OCI-LY1 (cell line): ENCODE data around the gene MYMK.

Experiments
- EZH2 ChIP-seq: fragments of 200-600 bp; sonication (generic), shearing (Covaris generic); IDR thresholded peaks from 2 replicates; pipeline ENCODE4 v1.8.0; 2017; ENCODE audit warnings: borderline replicate concordance, mixed run types, mild to moderate bottlenecking, antibody characterized with exemption, low read length, moderate library complexity, mixed read lengths
- TF ChIP-seq, protein P1 (sequence below): fragments of 200-600 bp; sonication (generic), shearing (Covaris generic); IDR thresholded peaks from 2 replicates; pipeline ENCODE4 v1.5.1; 2017; ENCODE audit warnings: mild to moderate bottlenecking, antibody characterized with exemption, low read length, moderate library complexity, mixed read lengths

DNA sequence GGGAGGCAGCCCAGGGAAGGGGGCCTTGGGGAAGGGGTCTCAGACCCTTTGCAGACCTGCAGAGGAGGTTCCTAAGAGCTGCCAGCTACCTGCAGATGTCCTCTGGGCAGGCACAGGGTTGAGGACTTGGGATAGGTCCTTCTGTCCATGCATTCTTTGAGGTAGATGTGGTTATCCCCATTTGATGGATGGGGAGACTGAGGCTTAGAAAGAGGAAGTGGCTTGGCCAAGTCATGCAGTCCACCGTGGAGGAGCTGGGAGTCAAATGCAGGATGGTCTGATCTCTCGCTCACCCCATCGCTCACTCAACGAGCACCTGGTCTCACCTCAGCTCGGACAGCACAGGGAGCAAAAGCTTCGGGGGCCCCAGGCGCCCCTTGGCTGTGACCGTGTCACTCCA is 30.0 kb upstream of the MYMK start:
- TF ChIP-seq, protein P1, sequence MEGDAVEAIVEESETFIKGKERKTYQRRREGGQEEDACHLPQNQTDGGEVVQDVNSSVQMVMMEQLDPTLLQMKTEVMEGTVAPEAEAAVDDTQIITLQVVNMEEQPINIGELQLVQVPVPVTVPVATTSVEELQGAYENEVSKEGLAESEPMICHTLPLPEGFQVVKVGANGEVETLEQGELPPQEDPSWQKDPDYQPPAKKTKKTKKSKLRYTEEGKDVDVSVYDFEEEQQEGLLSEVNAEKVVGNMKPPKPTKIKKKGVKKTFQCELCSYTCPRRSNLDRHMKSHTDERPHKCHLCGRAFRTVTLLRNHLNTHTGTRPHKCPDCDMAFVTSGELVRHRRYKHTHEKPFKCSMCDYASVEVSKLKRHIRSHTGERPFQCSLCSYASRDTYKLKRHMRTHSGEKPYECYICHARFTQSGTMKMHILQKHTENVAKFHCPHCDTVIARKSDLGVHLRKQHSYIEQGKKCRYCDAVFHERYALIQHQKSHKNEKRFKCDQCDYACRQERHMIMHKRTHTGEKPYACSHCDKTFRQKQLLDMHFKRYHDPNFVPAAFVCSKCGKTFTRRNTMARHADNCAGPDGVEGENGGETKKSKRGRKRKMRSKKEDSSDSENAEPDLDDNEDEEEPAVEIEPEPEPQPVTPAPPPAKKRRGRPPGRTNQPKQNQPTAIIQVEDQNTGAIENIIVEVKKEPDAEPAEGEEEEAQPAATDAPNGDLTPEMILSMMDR: no peak
- TF ChIP-seq EZH2: no peak
